ENCODE data around the gene RAC3.

DNA sequence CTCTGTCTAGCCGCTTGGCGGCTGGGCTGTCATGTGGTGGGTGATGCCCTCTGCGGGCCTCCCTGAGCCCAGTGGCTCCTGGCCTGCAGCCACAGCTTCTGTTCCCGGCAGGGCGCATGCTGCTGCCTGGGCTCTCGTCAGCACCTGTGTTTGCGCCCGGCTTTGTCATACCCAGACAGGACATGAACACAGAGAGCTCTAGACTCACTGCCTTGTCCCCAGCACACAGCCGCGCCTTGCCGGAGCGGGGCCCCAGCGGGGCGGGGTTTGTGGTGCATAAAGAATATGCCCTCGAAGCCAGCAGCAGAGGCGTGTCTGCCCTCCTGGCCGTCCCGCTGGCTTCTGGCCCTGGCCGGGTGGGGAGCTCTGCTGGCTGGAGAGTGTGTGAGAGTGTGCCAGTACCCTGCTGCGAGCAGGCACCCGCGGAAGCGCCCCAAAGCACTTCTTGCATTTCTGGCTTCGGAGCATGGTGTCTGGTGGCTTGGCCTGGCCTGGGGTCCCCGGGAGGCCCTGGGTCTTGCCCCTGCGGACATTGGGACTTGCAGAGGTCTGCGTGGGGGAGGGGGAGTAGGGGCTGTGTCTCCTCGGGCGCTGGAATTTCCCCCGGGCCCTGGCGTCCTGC lies 39.7 kb upstream of the RAC3 start:
- TF ChIP-seq JUND (IDR thresholded peaks at IDR 0.05) = no peak
- peak; percentile 53 for TF ChIP-seq YY1 (IDR thresholded peaks at IDR 0.05)
- peak in 1 of 2 donors; percentile 38 for TF ChIP-seq GABPA (IDR thresholded peaks at IDR 0.05 in 1 of 2, conservative IDR thresholded peaks at IDR 0.05 in 1 of 2)
- TF ChIP-seq, protein P1, sequence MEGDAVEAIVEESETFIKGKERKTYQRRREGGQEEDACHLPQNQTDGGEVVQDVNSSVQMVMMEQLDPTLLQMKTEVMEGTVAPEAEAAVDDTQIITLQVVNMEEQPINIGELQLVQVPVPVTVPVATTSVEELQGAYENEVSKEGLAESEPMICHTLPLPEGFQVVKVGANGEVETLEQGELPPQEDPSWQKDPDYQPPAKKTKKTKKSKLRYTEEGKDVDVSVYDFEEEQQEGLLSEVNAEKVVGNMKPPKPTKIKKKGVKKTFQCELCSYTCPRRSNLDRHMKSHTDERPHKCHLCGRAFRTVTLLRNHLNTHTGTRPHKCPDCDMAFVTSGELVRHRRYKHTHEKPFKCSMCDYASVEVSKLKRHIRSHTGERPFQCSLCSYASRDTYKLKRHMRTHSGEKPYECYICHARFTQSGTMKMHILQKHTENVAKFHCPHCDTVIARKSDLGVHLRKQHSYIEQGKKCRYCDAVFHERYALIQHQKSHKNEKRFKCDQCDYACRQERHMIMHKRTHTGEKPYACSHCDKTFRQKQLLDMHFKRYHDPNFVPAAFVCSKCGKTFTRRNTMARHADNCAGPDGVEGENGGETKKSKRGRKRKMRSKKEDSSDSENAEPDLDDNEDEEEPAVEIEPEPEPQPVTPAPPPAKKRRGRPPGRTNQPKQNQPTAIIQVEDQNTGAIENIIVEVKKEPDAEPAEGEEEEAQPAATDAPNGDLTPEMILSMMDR (IDR thresholded peaks at IDR 0.05; ENCODE audit: low read depth, low read length, missing input control) = no peak
- TF ChIP-seq, protein P2, sequence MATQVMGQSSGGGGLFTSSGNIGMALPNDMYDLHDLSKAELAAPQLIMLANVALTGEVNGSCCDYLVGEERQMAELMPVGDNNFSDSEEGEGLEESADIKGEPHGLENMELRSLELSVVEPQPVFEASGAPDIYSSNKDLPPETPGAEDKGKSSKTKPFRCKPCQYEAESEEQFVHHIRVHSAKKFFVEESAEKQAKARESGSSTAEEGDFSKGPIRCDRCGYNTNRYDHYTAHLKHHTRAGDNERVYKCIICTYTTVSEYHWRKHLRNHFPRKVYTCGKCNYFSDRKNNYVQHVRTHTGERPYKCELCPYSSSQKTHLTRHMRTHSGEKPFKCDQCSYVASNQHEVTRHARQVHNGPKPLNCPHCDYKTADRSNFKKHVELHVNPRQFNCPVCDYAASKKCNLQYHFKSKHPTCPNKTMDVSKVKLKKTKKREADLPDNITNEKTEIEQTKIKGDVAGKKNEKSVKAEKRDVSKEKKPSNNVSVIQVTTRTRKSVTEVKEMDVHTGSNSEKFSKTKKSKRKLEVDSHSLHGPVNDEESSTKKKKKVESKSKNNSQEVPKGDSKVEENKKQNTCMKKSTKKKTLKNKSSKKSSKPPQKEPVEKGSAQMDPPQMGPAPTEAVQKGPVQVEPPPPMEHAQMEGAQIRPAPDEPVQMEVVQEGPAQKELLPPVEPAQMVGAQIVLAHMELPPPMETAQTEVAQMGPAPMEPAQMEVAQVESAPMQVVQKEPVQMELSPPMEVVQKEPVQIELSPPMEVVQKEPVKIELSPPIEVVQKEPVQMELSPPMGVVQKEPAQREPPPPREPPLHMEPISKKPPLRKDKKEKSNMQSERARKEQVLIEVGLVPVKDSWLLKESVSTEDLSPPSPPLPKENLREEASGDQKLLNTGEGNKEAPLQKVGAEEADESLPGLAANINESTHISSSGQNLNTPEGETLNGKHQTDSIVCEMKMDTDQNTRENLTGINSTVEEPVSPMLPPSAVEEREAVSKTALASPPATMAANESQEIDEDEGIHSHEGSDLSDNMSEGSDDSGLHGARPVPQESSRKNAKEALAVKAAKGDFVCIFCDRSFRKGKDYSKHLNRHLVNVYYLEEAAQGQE (IDR thresholded peaks at IDR 0.05) = peak; percentile 52
- no peak for TF ChIP-seq FOXA1 (IDR thresholded peaks at IDR 0.05)
- TF ChIP-seq, protein P3, sequence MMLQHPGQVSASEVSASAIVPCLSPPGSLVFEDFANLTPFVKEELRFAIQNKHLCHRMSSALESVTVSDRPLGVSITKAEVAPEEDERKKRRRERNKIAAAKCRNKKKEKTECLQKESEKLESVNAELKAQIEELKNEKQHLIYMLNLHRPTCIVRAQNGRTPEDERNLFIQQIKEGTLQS (IDR thresholded peaks at IDR 0.05) = no peak
- no peak for TF ChIP-seq TAF1 (conservative IDR thresholded peaks at IDR 0.05)
- peak in 1 of 2 donors; percentile 48 for TF ChIP-seq HNF4A (conservative IDR thresholded peaks at IDR 0.05)
- peak; percentile 71 for TF ChIP-seq SP1 (IDR thresholded peaks at IDR 0.05)
- TF ChIP-seq, protein P4, sequence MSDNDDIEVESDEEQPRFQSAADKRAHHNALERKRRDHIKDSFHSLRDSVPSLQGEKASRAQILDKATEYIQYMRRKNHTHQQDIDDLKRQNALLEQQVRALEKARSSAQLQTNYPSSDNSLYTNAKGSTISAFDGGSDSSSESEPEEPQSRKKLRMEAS (IDR thresholded peaks at IDR 0.05) = no peak
- no peak for TF ChIP-seq NR2F2 (IDR thresholded peaks at IDR 0.05)

All from liver (tissue), 3 donors.